ENCODE data around the gene PGAM4.

Gene PGAM4

DNA sequence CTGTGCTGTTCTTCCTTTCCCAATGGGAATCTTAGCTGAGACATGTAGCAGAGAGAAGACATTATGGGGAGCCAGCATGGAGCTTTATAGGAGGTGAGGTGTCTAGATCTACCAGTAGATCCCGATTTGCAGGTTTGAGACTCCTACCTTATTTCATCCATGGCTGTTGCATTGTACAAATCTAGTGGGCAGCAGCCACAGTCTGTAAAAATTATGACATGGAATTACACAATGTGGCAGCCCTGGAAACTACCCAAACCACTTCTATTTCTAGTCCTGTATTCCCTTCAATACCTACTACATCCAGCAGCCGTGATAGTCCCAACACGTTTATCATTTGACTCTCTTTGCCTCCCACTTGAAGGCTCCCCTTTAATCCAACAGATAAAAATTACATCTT is 50.9 kb downstream of the PGAM4 start:
- no peak for TF ChIP-seq TEAD4 (IDR thresholded peaks at IDR 0.05)
- no peak for TF ChIP-seq CEBPB (IDR thresholded peaks at IDR 0.05)
- no peak for TF ChIP-seq CREB1 (IDR thresholded peaks at IDR 0.05; ENCODE audit: low read depth)
- no peak for TF ChIP-seq EGR1 (IDR thresholded peaks at IDR 0.05)
- no peak for TF ChIP-seq MAX (IDR thresholded peaks at IDR 0.05)
- TF ChIP-seq TAF1 (IDR thresholded peaks at IDR 0.05; ENCODE audit: low read depth) = no peak
- no peak for TF ChIP-seq ZBTB7A (IDR thresholded peaks at IDR 0.05; ENCODE audit: low read depth)
- TF ChIP-seq TCF12 (IDR thresholded peaks at IDR 0.05; ENCODE audit: low read depth) = no peak
- no peak for TF ChIP-seq EP300 (IDR thresholded peaks at IDR 0.05; ENCODE audit: borderline replicate concordance)
- no peak for TF ChIP-seq NFIC (IDR thresholded peaks at IDR 0.05)
- no peak for TF ChIP-seq USF1 (IDR thresholded peaks at IDR 0.05)
- no peak for TF ChIP-seq RAD21 (IDR thresholded peaks at IDR 0.05; ENCODE audit: low read depth)
- TF ChIP-seq REST (IDR thresholded peaks at IDR 0.05; ENCODE audit: low read depth) = no peak

Data from Ishikawa (cell line).